Adipocyte (in vitro differentiated cells): ENCODE measurements around the gene CHFR.
"Not testable (repeated sequence)": the region's sequence is repeated elsewhere in the genome, so short reads cannot be mapped to it uniquely, and the experiment has no call there.

Source experiments
- DNase-seq: peaks from one replicate; pipeline ENCODE4 v3.0.0-alpha.2; 2015; ENCODE audit warnings: low read depth
- H3K27me3 ChIP-seq: replicated peaks from 2 replicates; pipeline ENCODE4 v1.7.0; 2013; ENCODE audit warnings: mild to moderate bottlenecking, low read length, moderate library complexity; ENCODE audit not compliant: control insufficient read depth, insufficient read depth
- H3K36me3 ChIP-seq: 2 replicates; pipeline ENCODE4 v1.7.0; 2013; ENCODE audit warnings: low read length, mild to moderate bottlenecking, moderate library complexity; ENCODE audit not compliant: control insufficient read depth, insufficient read depth, severe bottlenecking
- H3K4me1 ChIP-seq: 2 replicates; pipeline ENCODE4 v1.7.0; 2013; ENCODE audit warnings: mild to moderate bottlenecking, low read length, moderate library complexity; ENCODE audit not compliant: control insufficient read depth, insufficient read depth
- H3K4me3 ChIP-seq: 2 replicates; pipeline ENCODE4 v1.7.0; 2013; ENCODE audit warnings: mild to moderate bottlenecking, low read length, moderate library complexity
- H3K9ac ChIP-seq: 2 replicates; pipeline ENCODE4 v1.7.0; 2013; ENCODE audit warnings: mild to moderate bottlenecking, low read length, moderate library complexity
- H3K9me3 ChIP-seq: 2 replicates; pipeline ENCODE4 v1.7.0; 2013; ENCODE audit warnings: mild to moderate bottlenecking, low read length, moderate library complexity; ENCODE audit not compliant: control insufficient read depth

The CHFR gene

DNA sequence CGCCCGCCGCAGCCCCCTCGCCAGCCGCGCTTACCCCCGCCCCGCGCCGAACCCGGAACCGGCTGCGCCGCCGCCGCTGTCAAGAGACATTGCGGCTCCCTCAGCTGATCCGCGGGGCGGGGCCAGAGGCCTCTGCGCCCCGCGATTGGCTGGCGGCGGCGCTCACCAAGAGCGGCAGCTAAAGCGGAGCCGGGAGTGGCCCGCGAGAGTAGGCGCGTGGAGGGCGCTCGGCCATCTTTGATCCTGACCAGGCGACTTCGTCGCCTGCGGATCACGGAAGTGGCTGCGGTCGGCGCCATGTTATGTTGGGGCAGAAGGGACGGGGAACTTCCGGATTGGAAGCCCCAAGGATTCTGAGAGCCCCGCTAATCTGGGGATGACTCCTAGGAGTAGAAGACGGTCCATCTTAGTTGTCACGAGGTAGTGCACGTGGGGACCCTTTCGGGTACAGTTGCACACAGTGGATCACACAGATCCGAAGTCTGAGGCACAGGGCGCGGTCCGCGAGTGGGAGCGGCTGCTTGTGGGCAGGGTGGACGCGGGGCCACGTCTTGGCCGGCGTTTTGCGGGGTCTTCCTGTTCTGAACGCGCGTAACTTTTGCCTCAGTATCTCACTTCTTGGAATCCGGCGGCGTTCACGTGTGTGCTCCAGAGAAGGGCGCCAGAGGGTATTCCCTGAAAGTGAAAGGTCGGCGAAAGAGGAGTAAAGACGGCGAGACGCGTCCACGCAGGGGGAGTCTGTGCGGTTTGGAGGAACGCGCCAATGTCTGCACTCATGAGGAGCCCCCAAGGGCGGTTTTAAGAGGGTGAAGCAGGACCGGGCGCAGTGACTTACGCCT is at the start of gene CHFR:
TSS of gene CHFR (minus strand) at position 93 of the 839 bp plus-strand sequence. CDS start 277 bp downstream, outside the sequence.
- Histone ChIP-seq H3K27me3 (no peaks in the 10 kb centered on the region), H3K4me3 (peak within 1 kb of the TSS; percentile 98), H3K4me1 (peaks cover 7% of the 10 kb centered on the region), H3K36me3 (peaks cover 14% of the 10 kb centered on the region), H3K9ac (peak within 1 kb of the TSS; percentile 99), H3K9me3 (no peaks in the 10 kb centered on the region)
- DNase-seq: peak; percentile 99

GRCh38 chr12:132936921-132937320 is 49.5 kb upstream of the CHFR start:
- not testable (repeated sequence) for H3K9ac ChIP-seq, DNase-seq, H3K27me3 ChIP-seq, H3K4me1 ChIP-seq
- Histone ChIP-seq H3K9me3 (peaks cover 81% of the 10 kb centered on the region), H3K4me3 (peak overlapping the region; percentile 46), H3K36me3 (peaks cover 73% of the 10 kb centered on the region)

DNA sequence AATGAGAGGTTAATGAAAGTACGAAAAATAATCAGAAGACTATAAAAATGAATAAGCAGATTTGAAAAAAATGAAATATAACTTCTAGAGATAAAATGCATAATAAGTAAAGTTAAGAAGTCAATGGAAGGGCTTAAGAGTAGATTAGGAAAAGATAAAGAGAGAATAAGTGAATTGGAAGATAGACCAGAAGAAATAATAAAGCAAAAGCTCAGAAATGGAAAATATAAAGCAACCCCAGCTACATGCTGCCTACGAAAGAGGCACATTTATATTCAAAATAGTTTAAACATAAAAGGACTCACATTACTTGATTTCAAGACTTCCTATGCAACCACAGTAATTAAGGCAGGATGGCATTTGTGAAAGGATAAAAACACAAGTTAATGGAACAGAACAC is 48.8 kb upstream of the CHFR start:
- peaks cover 73% of the 10 kb centered on the region for H3K36me3 ChIP-seq
- peak overlapping the region; percentile 46 for H3K4me3 ChIP-seq
- H3K9ac ChIP-seq: no peak overlapping the region
- no peak for DNase-seq
- H3K9me3 ChIP-seq: peaks cover 81% of the 10 kb centered on the region
- H3K27me3 ChIP-seq: no peaks in the 10 kb centered on the region
- H3K4me1 ChIP-seq: no peaks in the 10 kb centered on the region

DNA sequence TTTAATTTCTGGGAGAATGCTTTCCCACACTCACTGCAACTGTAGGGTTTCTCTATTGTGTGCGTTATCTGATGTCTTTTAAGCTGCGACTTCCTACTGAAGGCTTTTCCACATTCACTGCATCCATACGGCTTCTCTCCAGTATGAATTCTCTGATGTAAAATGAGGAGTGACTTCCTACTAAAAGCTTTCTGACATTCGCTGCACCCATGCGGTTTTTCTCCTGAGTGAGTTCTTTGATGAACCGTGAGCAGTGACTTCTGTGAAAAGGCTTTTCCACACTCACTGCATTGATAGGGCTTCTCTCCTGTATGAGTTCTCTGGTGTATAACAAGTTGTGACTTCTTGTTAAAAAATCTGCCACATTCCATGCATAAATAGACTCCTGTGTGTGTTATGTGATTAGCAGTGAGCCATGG is 39.0 kb upstream of the CHFR start:
- Histone ChIP-seq H3K4me1 (no peaks in the 10 kb centered on the region), H3K27me3 (no peaks in the 10 kb centered on the region), H3K9ac (no peak overlapping the region), H3K36me3 (peaks cover 87% of the 10 kb centered on the region), H3K9me3 (peaks cover 100% of the 10 kb centered on the region), H3K4me3 (peak overlapping the region; percentile 78)
- no peak for DNase-seq

DNA sequence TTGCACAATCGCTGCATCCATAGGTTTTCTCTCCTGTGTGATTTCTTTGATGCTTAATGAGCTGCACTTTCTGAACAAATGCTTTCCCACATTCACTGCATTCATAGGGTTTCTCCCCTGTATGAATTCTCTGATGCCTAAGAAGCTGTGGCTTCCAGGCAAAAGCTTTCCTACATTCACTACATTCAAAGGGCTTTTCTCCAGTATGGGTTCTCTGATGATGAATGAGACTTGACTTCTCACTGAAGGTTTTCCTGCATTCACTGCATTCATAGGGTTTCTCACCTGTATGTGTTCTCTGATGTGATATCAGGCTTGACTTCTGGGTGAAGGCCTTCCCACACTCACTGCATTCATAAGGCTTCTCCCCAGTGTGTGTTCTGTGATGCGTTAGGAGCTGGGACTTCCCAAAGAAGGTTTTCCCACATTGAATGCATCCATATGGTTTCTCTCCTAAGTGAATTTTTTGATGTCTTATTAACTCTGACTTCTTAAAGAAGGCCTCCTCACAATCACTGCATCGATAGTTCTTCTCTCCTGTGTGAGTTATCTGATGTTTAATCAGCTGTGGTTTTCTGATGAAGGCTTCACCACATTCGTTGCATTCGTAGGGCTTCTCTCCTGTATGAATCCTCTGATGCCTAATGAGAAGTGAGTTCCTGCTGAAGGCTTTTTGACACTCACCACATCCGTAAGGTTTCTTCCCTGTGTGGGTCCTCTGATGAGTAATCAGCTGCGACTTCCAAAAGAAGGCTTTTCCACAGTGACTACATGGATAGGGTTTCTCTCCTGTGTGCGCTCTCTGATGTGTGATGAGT is 38.4 kb upstream of the CHFR start:
- no peak overlapping the region for H3K9ac ChIP-seq
- no peak for DNase-seq
- no peaks in the 10 kb centered on the region for H3K27me3 ChIP-seq
- H3K36me3 ChIP-seq: peaks cover 87% of the 10 kb centered on the region
- H3K9me3 ChIP-seq: peaks cover 100% of the 10 kb centered on the region
- no peaks in the 10 kb centered on the region for H3K4me1 ChIP-seq
- peak overlapping the region; percentile 78 for H3K4me3 ChIP-seq

- peaks cover 78% of the 10 kb centered on the region for H3K36me3 ChIP-seq
- H3K4me1 ChIP-seq: no peaks in the 10 kb centered on the region
- no peak overlapping the region for H3K9ac ChIP-seq
- DNase-seq: no peak
- no peaks in the 10 kb centered on the region for H3K27me3 ChIP-seq
- peak overlapping the region; percentile 78 for H3K4me3 ChIP-seq
- peaks cover 100% of the 10 kb centered on the region for H3K9me3 ChIP-seq
Observed at GRCh38 chr12:132924356-132924755, 37.0 kb upstream of the CHFR start.

DNA sequence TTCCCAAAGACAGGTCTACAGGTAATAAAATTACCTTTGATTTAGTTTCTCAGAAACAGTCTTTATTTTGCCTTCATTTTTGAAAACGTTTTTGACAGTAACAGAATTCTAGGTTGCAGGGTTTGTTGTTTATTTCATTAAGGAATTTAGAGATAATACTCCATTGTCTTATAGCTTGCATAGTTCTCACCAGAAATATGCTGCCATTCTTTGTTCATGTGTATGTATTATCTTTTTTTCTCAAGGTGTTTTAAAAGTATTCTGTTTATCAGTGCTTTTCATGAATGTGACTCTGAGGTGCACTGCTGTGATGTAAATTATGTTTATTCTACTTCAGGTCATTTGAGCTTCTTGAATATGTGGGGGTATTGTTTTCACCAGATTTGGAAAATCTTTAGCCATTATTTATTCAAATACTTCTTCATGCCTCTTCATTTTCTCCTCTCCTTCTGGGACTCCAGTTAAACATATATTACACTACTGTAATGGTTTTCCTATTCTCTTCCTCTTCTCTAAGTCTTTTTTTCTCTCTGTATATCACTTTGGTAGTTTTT is 36.0 kb upstream of the CHFR start:
- no peak for DNase-seq
- Histone ChIP-seq H3K9ac (no peak overlapping the region), H3K4me1 (no peaks in the 10 kb centered on the region), H3K4me3 (peak overlapping the region; percentile 78), H3K36me3 (peaks cover 69% of the 10 kb centered on the region), H3K27me3 (no peaks in the 10 kb centered on the region), H3K9me3 (peaks cover 100% of the 10 kb centered on the region)

GRCh38 chr12:132922676-132923075 is 35.3 kb upstream of the CHFR start:
- Histone ChIP-seq H3K4me3 (peak overlapping the region; percentile 78), H3K9me3 (peaks cover 100% of the 10 kb centered on the region), H3K9ac (no peak overlapping the region), H3K36me3 (peaks cover 65% of the 10 kb centered on the region), H3K27me3 (no peaks in the 10 kb centered on the region), H3K4me1 (no peaks in the 10 kb centered on the region)
- DNase-seq: no peak

GRCh38 chr12:132921685-132922084 is 34.3 kb upstream of the CHFR start:
- DNase-seq: no peak
- H3K27me3 ChIP-seq: no peaks in the 10 kb centered on the region
- H3K4me1 ChIP-seq: no peaks in the 10 kb centered on the region
- H3K9me3 ChIP-seq: peaks cover 99% of the 10 kb centered on the region
- H3K36me3 ChIP-seq: peaks cover 58% of the 10 kb centered on the region
- peak overlapping the region; percentile 78 for H3K4me3 ChIP-seq
- H3K9ac ChIP-seq: no peak overlapping the region

- H3K9ac ChIP-seq: no peak overlapping the region
- no peak for DNase-seq
- peak overlapping the region; percentile 52 for H3K4me3 ChIP-seq
- peaks cover 36% of the 10 kb centered on the region for H3K36me3 ChIP-seq
- no peaks in the 10 kb centered on the region for H3K4me1 ChIP-seq
- no peaks in the 10 kb centered on the region for H3K27me3 ChIP-seq
- peaks cover 99% of the 10 kb centered on the region for H3K9me3 ChIP-seq
Observed at GRCh38 chr12:132918680-132919079, 31.3 kb upstream of the CHFR start.

DNA sequence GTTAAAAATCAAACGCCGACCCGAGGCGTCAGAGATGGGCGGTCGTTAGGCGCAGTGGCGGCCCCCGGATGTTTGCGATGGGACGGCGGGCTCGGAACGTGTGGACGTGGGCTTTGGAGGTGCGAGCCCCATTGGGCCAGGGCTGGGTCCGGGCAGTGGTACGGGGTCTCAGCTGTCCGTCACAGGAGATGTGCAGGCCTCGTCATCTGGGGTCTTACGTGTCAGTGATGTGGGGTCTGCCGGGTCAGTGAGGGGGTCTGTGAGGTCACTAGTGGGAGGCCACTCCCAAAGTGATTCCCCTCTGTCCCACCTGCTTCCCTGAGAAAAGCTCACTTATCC is 21.6 kb upstream of the CHFR start:
- no peak for DNase-seq
- Histone ChIP-seq H3K27me3 (no peaks in the 10 kb centered on the region), H3K4me3 (peak overlapping the region; percentile 87), H3K9ac (peak overlapping the region; percentile 84), H3K9me3 (peaks cover 58% of the 10 kb centered on the region), H3K36me3 (no peaks in the 10 kb centered on the region), H3K4me1 (no peaks in the 10 kb centered on the region)
